Aorta (tissue), 5 donors: ENCODE results near the gene MTHFD1L. TPM values are rescaled to one million over a fixed set of nuclear protein-coding genes. Genes with fewer than 3 reads are reported as not detected.

Experiments used
- ATAC-seq: fragments of 200-7000 bp; cut with Tn5 transposase; one replicate; pipeline ENCODE4 v1.9.1; 2022; ENCODE audit warnings: moderate library complexity; ENCODE audit not compliant: low FRiP score
- DNase-seq, 2 donors: peaks; one replicate each; pipeline ENCODE4 v3.0.0-alpha.2; 2020
- H3K27ac ChIP-seq, 2 donors: one replicate each; pipeline ENCODE4 v1.5.1; 2013; ENCODE audit warnings: low read length in 2 of 2, mild to moderate bottlenecking in 2 of 2, moderate library complexity in 2 of 2, control low read depth in 1 of 2, inconsistent platforms in 1 of 2, low read depth in 1 of 2
- H3K27me3 ChIP-seq, 2 donors: one replicate each; pipeline ENCODE4 v1.6.1; 2013; ENCODE audit warnings: control low read depth in 1 of 2, low read length in 1 of 2, mild to moderate bottlenecking in 1 of 2, moderate library complexity in 1 of 2; ENCODE audit not compliant: insufficient read depth in 2 of 2, control insufficient read depth in 1 of 2
- H3K36me3 ChIP-seq, 2 donors: one replicate each; pipeline ENCODE4 v1.6.1; 2013; ENCODE audit warnings: control low read depth in 1 of 2, low read length in 1 of 2, mild to moderate bottlenecking in 1 of 2; ENCODE audit not compliant: insufficient read depth in 2 of 2, control insufficient read depth in 1 of 2
- H3K4me1 ChIP-seq, 2 donors: one replicate each; pipeline ENCODE4 v1.6.1; 2013; ENCODE audit warnings: low read length in 2 of 2, control low read depth in 1 of 2, mild to moderate bottlenecking in 1 of 2, moderate library complexity in 1 of 2; ENCODE audit not compliant: insufficient read depth in 2 of 2, control insufficient read depth in 1 of 2
- H3K4me3 ChIP-seq, 2 donors: one replicate each; pipeline ENCODE4 v1.5.1; 2013; ENCODE audit warnings: low read length in 2 of 2, control low read depth in 1 of 2, mild to moderate bottlenecking in 1 of 2
- H3K9me3 ChIP-seq: one replicate; pipeline ENCODE4 v1.6.1; 2013; ENCODE audit warnings: mild to moderate bottlenecking, low read length; ENCODE audit not compliant: control insufficient read depth
- WGBS, 2 donors: extraction: QIAGEN DNeasy Blood & Tissue Kit; methylation state at CpG; one replicate each; pipeline ENCODE4 v1.1.7; 2013; 5-methylcytosine and 5-hydroxymethylcytosine counted together
- intact Hi-C, 2 donors: fragments of 100-400 bp; cut with DNase I; formaldehyde crosslinking; loops; one replicate each; pipeline versions ENCODE4 v1.14.2 to v1.15.0; 2022
- polyA plus RNA-seq, 2 donors: library from polyadenylated mRNA; stranded (reverse); fragments of 200-250 nt; gene quantifications; one replicate each; pipeline ENCODE4 v1.2.3, GENCODE V29; 2013
- total RNA-seq, 2 donors: library from RNA; stranded (reverse); fragmentation: NEBNext Ultra II Directional; extraction: Animal tissue kit (Norgen Biotek cat#: 25700); gene quantifications; one replicate each; pipeline ENCODE4 v1.2.1, GENCODE V29; 2021
- donor health status: healthy with polysubstance abuse.
- donor health status: Bipolar disorder and iron deficiency.
- donor health status: DM: no; HTN: no; CAD: no.
- donor health status: DM: no; HTN: no; CAD: no.
- donor health status: DM: yes; HTN: yes; CAD: no.

MTHFD1L gene
- total and polyA plus RNA-seq, 4 donors: 20.4 to 65.8 (median 55.7) TPM

DNA sequence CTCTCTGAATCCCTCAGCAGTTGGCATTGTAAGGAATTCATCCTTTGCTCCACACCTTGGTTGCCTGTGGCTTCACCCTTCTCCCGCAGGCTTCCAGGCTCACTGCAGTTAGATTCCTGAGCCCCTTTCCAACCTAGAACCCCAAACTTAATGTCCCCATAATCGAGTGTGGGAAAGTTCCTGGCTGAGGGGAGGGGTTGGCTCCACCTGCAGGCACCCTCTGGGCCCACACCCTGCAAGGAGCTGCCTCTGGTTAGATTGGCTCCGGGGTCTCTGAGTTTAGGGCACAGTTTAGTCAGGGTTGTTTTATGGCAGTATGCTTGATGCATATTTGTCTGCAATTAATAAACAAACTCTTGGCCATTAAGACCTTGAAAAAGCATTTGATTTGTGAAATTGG is 63.4 kb downstream of the MTHFD1L start:
- ATAC-seq (no peak), DNase-seq (no peak)
- intact Hi-C loops: no loop called here
- H3K27me3 ChIP-seq: no peaks in the 10 kb centered on the region
- H3K9me3 ChIP-seq: no peaks in the 10 kb centered on the region
- H3K4me3 ChIP-seq: no peak overlapping the region
- peaks cover 0 to 1% of the 10 kb centered on the region in 2 donors for H3K4me1 ChIP-seq
- H3K27ac ChIP-seq: peak overlapping the region in 1 of 2 donors; percentile 7
- H3K36me3 ChIP-seq: no peaks in the 10 kb centered on the region
- 58 to 72% methylated on average over 3 of the region's 3 CpGs for WGBS, 2 donors

DNA sequence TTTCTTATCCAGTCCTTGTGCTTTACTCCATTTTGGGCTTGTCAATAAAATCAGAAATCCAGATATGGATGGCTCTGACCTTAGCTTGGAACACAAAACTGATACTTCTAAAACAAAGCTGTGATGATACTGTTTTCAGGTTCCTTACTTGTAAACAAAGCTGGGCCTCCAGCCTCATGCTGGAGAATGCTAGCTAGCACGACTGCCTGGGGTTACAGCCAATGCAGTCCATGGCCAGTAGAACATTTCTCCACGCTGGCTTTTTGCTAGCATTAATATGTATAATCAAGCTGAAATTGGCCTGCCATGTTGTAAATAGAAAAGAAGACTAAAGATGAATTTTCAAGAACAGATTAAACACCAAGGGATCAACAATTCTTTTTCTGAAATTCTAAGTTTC is 63.9 kb downstream of the MTHFD1L start:
- Histone ChIP-seq H3K27ac (peak overlapping the region in 1 of 2 donors; percentile 40), H3K36me3 (no peaks in the 10 kb centered on the region), H3K9me3 (no peaks in the 10 kb centered on the region), H3K27me3 (no peaks in the 10 kb centered on the region), H3K4me1 (peaks cover 0 to 1% of the 10 kb centered on the region in 2 donors), H3K4me3 (no peak overlapping the region)
- no peak for ATAC-seq
- intact Hi-C loops: no loop called here
- no peak for DNase-seq
- WGBS, 2 donors: 3 to 12% methylated on average over 2 of the region's 2 CpGs

DNA sequence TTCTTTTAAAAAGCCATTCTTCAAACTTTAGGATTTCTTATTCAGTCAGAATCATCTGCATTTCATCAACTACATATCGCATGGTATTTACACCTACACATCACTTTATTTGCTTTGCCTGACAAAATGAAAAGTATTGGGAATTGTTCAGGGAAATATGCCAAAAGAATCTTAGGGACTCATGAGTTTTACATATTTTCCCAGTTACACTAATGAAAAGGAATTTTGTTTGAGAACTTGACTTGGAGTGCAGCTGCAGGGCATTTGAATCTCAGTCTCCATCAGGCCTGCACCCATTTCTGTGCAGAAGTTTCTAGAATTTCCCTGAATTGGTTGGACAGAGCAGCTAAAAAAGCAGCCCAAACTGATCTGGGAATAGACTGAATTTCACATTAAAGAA is 65.3 kb downstream of the MTHFD1L start:
- 4 to 6% methylated on average over 1 of the region's 1 CpG for WGBS, 2 donors
- H3K4me1 ChIP-seq: peaks cover 0 to 1% of the 10 kb centered on the region in 2 donors

DNA sequence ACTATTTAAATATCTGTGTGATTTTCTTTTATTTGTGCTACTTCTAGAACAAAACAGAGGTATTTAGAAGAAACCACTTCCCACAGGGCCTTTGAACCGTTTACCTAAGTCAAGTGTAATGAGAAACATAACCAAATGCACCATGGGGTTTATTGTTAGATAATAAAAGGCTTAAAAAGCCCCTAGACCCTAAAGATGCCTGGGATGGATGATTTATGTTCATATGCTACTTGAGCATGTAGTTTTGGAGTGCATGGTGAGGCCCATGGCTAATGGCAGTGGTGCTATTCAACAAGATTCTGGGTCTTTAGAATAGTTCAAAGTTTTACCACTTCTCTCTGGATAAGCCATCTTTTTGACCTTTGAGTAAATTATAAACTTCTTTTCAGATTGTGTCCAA is 65.9 kb downstream of the MTHFD1L start:
- intact Hi-C loops: no loop called here
- Histone ChIP-seq H3K27ac (no peak overlapping the region), H3K36me3 (no peaks in the 10 kb centered on the region), H3K27me3 (no peaks in the 10 kb centered on the region), H3K4me1 (peaks cover 0 to 1% of the 10 kb centered on the region in 2 donors), H3K4me3 (no peak overlapping the region), H3K9me3 (no peaks in the 10 kb centered on the region)
- 9 to 27% methylated on average over 1 of the region's 1 CpG for WGBS, 2 donors
- DNase-seq (no peak), ATAC-seq (no peak)

More for the DNA sequence above, 65.3 kb downstream of the MTHFD1L start:
- Histone ChIP-seq H3K27ac (no peak overlapping the region), H3K4me3 (no peak overlapping the region), H3K9me3 (no peaks in the 10 kb centered on the region), H3K27me3 (no peaks in the 10 kb centered on the region), H3K36me3 (no peaks in the 10 kb centered on the region)
- DNase-seq (no peak), ATAC-seq (no peak)
- intact Hi-C loops: no loop called here

DNA sequence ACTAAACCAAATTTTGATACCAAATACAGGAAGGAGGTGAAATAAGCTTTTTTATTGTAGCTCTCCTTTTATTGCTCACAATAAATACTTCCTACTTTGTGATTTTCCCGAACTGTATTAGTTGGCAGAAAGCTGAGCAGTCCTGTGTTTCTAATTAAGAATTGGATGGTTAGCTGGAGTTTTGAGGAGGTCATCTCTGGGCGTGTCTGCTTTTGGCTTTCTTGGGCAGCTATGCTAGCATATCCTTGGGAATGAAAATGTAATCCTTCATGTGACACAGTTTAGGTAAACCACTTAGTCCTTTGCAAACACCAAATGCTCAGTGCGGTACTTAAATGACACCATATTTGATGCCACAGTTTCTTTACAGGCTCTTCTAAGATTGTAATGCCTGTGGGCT is 67.5 kb downstream of the MTHFD1L start:
- intact Hi-C loops: no loop called here
- H3K36me3 ChIP-seq: peaks cover 0 to 2% of the 10 kb centered on the region in 2 donors
- 44 to 48% methylated on average over 3 of the region's 3 CpGs for WGBS, 2 donors
- no peak for DNase-seq
- peak; percentile 34 for ATAC-seq
- no peaks in the 10 kb centered on the region for H3K27me3 ChIP-seq
- H3K4me3 ChIP-seq: no peak overlapping the region
- peaks cover 0 to 1% of the 10 kb centered on the region in 2 donors for H3K4me1 ChIP-seq
- H3K27ac ChIP-seq: no peak overlapping the region
- H3K9me3 ChIP-seq: no peaks in the 10 kb centered on the region

DNA sequence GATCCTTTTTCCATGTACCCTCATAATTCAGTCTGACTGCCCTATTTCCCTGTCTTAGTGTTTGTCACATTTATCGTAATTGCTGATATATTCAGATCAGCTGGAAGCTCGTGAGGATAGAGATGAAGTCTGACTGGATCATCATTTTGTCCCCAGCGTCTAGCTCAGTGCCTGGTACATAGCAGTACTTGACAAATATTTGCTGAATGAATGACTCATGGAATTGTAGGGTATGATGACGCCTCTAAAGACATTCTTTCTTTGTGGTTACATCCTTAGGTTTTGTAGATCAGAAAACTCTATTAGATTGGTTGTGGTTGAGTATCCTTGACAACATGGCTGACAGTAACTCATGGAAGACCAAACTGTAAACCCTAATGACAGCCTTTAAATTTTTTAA is 68.9 kb downstream of the MTHFD1L start:
- 95 to 96% methylated on average over 4 of the region's 4 CpGs for WGBS, 2 donors
- intact Hi-C loops: no loop called here
- Histone ChIP-seq H3K27ac (no peak overlapping the region), H3K27me3 (no peaks in the 10 kb centered on the region), H3K36me3 (peaks cover 2 to 6% of the 10 kb centered on the region in 2 donors), H3K4me3 (no peak overlapping the region), H3K4me1 (peaks cover 0 to 1% of the 10 kb centered on the region in 2 donors), H3K9me3 (no peaks in the 10 kb centered on the region)
- DNase-seq (no peak), ATAC-seq (no peak)

DNA sequence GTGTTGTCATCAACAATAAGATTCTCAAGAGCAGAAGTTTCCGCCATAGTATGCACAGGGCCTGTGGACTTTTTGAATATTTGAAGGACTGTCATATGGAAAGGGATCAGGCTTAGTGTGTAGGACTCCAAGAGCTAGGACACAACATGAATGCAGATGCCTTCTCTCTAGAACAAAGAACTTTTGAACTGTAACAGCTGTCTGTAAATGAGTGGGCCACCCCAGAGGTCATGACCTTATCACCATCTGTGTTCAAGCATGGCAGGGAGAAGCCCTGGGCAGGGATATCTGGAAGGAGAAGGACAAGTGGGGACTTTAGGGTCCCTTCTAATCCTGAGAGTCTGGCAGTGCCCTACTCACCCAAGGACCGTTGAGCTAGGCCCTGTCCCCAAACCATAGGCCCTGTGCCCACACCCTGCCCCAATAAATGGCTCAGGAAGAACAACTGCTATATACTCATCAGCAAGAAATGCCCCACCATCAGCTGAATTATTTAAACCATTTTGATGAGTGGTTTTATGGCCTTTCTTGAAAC is 70.6 kb downstream of the MTHFD1L start:
- DNase-seq: no peak
- WGBS, 2 donors: 96 to 100% methylated on average over 2 of the region's 2 CpGs
- Histone ChIP-seq H3K27me3 (no peaks in the 10 kb centered on the region), H3K9me3 (no peaks in the 10 kb centered on the region), H3K4me3 (no peak overlapping the region), H3K4me1 (peaks cover 0 to 1% of the 10 kb centered on the region in 2 donors), H3K27ac (no peak overlapping the region), H3K36me3 (peaks cover 3 to 6% of the 10 kb centered on the region in 2 donors)
- ATAC-seq: no peak
- intact Hi-C loops: no loop called here

DNA sequence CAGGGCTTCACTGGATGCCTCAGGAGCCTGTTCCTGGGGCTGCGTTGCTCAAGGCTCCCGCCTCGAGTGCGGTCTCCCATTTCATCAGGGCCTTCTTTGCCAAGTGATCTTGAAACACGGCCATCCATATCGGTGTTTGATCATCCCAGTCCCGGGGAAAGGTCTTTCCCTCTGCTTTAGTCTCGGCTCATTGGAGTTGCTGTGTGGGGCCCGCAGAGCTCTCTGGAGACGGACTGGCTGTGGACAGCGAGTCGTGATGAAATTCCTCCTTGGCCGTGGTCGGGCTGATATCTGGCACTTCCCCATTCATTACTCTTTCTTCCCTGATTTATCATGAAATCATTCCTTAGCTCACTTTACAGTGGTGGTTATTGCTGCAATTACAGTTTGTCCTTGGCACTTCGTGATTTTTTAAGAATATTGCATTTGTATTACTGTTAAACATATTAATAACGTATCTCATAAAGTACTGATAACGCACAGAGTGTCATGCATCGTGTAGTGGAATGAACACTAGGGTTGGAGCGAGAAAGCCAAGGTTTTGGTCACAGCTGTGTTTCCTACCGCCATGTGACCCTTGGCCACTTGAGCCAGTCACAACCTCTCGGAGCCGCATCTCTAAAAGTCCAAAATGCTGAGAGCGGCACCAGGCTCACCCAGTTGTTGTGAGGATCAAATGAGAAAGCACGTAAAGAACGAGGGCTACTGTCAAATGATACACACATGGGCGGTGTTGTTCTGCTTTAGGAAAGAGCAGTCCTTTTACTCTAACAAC is 71.8 kb downstream of the MTHFD1L start:
- peak in 1 of 2 donors; percentile 62 for DNase-seq
- H3K4me3 ChIP-seq: no peak overlapping the region
- no peak overlapping the region for H3K27ac ChIP-seq
- intact Hi-C loops: no loop called here
- no peaks in the 10 kb centered on the region for H3K9me3 ChIP-seq
- no peaks in the 10 kb centered on the region for H3K27me3 ChIP-seq
- ATAC-seq: peak; percentile 74
- H3K4me1 ChIP-seq: peaks cover 0 to 1% of the 10 kb centered on the region in 2 donors
- peaks cover 3 to 6% of the 10 kb centered on the region in 2 donors for H3K36me3 ChIP-seq
- 85 to 87% methylated on average over 26 of the region's 26 CpGs for WGBS, 2 donors

DNA sequence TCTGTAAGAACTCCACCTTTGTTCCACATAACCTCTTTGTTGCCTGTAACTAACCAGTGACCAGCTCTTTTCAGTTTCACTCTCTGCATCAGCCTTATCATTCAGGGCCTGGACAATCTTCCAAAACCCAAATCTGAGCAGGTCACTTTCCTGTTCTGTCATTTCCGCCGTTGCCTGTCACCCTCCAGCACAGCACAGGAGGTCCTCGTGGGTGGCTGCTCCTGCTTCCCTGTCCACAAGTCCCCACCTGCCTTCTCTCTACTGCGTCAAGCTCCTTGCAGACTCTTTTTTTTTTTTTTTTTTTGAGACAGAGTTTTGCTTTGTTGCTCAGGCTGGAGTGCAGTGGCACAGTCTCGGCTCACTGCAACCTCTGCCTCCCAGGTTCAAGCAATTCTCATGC is 73.9 kb downstream of the MTHFD1L start:
- Histone ChIP-seq H3K36me3 (peaks cover 3 to 6% of the 10 kb centered on the region in 2 donors), H3K4me3 (no peak overlapping the region), H3K27ac (no peak overlapping the region), H3K9me3 (no peaks in the 10 kb centered on the region), H3K27me3 (no peaks in the 10 kb centered on the region), H3K4me1 (no peaks in the 10 kb centered on the region)
- WGBS, 2 donors: 87 to 88% methylated on average over 5 of the region's 5 CpGs
- intact Hi-C loops: no loop called here
- no peak for DNase-seq
- no peak for ATAC-seq
